ENCODE measurements around the gene RNF26.
A peak's percentile ranks its signal among the peaks of the same experiment; 100 is the strongest.
"Not testable (repeated sequence)": the region's sequence is repeated elsewhere in the genome, so short reads cannot be mapped to it uniquely, and the experiment has no call there.

The RNF26 gene

DNA sequence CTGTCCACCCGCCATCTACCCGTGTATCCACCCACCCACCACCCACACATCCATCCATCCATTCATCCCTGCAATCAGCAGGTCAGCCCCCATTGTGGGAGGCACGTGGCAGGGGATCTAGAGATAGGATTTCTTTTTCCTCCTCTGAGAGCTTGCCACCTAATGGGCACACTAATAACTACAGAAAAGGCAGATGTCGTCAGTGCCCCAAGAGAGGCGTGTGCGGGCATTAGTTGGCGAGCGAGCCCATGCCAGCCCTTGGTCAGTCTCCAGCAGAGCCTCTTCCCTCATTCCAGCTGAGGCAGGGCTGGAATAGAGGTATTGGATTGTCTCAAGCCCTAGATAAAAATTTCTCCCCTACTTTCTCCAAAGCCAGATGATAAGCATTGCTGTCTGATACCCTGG lies 37.5 kb downstream of the RNF26 start:
- no peak for DNase-seq

- no peak for DNase-seq
Measured at GRCh38 chr11:119372260-119373058, 38.1 kb downstream of the RNF26 start.

DNA sequence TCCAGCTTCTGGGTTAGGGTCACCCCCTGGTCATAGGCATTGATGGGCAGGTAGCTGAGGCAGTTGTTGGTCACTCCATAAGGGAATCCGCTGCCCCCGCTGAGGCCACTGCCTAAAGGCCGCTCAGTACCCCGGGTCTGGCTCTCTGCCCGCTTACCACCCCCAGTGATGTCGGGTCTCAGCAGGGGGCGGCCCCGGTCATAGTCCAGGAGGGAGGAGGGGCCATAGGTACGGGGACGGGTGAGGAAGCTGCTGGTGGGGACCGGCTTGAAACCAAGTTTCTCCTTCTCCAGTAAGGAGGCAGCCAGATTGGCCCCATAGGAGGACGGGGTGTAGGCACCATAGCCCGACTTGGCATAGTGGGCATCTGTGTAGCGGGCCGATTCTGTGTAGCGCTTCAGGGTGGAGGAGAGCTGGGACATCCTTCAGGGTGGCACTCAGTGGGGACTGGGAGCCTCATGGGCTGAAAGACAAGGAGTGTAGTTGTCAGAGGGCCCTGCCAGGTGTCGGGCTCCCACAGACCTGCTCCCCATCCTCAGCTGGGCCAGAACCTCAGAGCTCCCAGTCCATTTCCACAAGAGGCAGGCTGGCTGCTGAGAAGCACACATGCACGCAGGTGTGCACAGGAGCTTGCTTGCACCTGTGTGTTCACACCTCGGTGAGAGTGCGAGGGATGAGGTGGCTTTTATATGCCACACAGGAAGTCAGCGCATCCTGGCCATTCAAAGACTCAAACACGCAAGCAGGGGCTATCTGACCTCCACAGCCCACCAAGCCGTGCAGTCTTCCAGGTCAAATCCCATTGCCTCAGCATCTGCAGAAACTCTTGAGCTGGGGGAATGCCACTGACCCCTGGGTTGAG lies 39.0 kb downstream of the RNF26 start:
- DNase-seq: no peak

GRCh38 chr11:119373921-119374631 lies 39.7 kb downstream of the RNF26 start:
- peak in 4 of 6 experiments; percentile 5 to 20 (median 16) for DNase-seq

- no peak for DNase-seq
Measured at GRCh38 chr11:119374632-119375336, 40.5 kb downstream of the RNF26 start.

DNA sequence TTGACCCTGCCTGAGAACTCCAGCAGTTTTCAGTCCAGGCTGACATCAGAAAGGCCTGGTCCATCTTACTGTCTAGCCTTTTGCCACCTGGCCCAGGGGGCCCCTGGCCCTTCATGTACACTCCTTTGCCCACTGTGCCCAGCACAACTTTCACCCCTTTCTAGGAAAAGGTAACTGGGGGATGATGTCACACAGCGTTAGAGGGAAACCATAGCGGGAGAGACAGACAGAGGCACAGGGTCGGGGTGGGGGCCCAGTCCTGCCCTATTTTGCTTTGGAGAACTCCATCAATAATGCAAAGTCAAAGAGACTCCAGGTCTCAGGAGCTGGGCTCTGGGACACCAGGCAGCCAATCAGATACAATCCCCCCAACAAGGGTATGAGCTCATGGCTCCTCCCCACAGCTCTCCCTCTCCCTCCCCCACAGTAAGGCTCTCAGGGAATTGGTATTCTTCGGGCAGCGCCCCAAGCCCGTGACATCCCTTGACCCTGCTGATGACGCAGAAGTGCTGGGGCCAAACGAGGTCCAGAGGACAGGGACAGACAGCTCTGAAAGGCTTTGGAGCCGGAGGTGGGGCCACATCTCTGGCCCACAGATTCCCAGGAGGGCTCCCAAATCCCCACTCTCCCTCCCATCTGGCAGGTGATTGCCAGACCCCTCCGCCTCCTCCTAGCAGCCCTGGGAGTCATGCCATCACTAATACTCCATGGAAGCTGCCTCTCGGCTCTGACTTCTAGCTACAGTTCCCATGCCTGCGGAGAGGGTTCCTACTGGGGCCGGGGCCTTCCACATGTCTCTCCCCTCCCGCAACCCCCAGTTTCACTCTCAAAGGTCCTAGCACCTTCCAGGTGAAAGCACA lies 41.2 kb downstream of the RNF26 start:
- DNase-seq: no peak

DNA sequence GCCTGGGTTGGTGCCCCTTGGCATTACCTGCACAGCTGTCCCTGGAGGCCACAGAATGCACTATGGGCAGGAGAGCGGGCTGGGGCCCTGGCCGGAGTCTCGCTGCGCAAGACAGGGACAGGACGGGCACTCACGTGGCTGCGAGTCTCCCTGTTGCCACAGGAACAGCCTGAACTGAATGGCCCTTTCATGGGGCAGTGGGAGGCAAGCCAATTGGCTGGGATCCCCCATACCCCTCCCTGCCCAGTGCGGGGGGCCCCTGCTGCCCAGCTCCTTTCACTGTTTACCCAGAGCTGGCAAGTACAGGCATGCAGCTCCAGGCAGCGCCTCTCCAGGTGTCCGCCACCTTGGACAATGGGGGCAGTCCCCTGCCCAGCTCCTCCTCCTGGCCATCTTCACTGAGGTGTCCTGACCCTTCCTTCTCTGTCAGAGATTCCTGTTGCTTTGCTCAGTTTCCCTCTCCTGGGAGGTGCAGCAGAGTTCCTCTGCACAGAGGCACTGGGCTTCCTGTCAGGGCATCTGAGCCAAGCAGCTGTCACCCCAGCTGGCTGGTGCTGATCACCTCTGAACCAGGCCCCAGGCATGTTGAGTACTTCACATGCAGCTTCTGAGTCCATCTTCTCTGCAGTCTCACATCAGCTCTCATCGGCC lies 42.0 kb downstream of the RNF26 start:
- no peak for DNase-seq

GRCh38 chr11:119377112-119377901 lies 43.0 kb downstream of the RNF26 start:
- no peak for DNase-seq

GRCh38 chr11:119377961-119378667 lies 43.8 kb downstream of the RNF26 start:
- no peak for DNase-seq

GRCh38 chr11:119378851-119379465 lies 44.6 kb downstream of the RNF26 start:
- DNase-seq: no peak

DNA sequence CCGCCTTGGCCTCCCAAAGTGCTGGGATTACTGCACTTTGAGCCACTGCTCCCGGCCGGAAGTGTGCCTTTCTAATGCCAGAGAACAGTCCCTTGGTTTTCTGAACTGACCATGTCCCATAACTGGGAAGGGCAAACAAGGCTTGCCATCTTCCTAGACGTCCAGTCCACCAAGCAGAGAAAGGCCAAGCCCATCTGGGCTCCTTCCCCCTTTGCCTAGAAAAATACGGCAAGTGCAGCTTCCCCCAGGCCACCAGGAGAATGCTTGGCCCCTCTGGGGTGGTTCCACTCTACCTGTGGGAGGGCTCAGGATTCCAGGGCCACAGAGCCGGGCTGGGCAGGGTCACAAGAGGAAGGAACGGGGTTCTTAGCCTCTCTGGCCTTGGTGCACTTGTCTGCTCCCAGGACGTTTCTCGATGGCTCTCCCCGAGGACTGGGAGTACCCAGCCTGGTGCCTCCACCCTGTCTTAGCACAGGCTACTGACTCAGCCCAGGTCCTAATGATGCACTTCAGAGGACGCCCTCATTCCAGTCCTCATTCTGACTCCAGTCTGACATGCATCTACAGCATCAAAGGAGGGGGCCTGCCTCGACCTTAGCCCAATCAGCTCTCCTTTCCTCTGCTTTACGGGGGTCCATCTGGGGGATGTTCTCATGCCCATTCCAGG lies 46.0 kb downstream of the RNF26 start:
- DNase-seq: no peak

- peak in 1 of 6 experiments; percentile 20 for DNase-seq
Measured at GRCh38 chr11:119380827-119381180, 46.5 kb downstream of the RNF26 start.

DNA sequence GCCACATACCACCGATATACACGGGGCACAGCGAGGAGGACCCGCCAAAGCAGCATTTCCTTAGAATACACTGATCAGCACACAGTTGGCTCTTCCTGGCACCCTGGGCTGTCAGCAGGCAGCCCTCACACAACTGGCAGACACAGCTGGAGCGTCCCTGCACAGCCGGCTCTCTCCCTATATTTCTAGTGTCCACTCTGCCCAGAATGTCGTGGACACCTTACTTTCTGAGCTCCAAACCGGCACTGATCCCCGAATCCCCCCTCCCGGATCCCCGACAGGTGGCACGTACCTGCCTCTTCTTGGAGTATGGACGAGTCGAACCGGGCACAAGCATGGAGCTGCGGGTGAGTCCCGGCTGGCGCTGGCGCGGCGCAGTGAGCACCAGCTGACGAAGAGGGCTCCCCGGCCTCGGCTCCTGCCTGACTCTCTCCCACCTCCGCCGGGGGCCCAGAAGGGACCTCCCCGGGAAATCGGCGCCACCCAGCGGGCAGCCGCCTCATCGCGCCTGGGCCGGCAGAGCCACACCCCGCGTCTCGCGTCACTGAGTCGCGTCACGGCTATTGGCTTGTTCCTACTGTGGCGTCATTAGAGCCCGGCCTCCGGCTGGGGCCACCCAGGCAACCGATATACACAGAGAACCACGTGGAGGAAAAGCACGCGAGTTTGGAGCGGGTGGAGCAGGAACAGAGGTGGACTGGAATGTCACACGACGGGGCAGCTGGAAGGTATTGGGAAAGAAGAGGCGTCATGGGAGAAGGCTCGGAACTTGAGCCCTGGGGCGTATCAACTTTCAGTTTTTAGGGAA lies 47.1 kb downstream of the RNF26 start, which contains the start of gene USP2:
USP2 (minus strand) TSS at position 510 of the 808 bp plus-strand sequence. CDS start 8,210 bp downstream, outside the sequence.
- peak; percentile 94 to 97 (median 96) for DNase-seq

- no peak for DNase-seq
Measured at GRCh38 chr11:119382101-119382500, 47.8 kb downstream of the RNF26 start.

- not testable (repeated sequence) for DNase-seq
Measured at GRCh38 chr11:119382513-119382912, 48.2 kb downstream of the RNF26 start.

DNA sequence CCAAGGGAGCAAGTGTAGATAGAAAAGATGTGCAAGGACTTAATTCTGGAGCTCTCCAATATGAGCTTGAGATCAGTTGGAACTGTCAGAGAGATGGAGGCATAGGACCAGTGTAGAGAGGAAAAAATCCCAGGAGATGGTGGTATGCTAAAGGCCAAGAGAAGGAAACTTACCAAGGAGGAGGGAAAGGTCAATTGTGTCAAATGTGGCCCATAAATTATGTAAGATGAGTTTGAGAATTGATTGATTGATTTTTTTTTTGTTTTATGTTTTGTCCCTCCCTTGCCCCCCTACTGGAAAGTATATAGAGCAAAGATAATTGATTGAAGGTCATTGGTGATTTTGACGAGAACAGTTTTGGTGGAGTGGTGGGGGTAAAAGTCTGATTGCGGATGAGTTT lies 50.0 kb downstream of the RNF26 start:
- DNase-seq: no peak

Measured in stimulated activated naive CD4-positive, alpha-beta T cell (primary cell).